Liver (tissue), 3 donors: Measurements from ENCODE around the gene KAT2A.

ENCODE experiments used
- ATF3 ChIP-seq: IDR thresholded peaks from 2 replicates; pipeline ENCODE4 v1.6.1; 2016; ENCODE audit warnings: antibody characterized with exemption
- CTCF ChIP-seq: fragments of 150-350 bp; IDR thresholded peaks from 2 replicates; pipeline ENCODE4 v1.5.1; 2017; ENCODE audit warnings: improper control_type of control experiment, low read depth, low read length; ENCODE audit not compliant: missing input control
- EGR1 ChIP-seq, 2 donors: IDR thresholded peaks; 2 replicates each; pipeline ENCODE4 v1.6.1; 2016 to 2018; ENCODE audit warnings: antibody characterized with exemption in 2 of 2, low read depth in 2 of 2
- GABPA ChIP-seq, 2 donors: IDR thresholded peaks in 1 of 2; conservative IDR thresholded peaks in 1 of 2; 2 replicates each; pipeline ENCODE4 v1.6.1; 2016; ENCODE audit warnings: antibody characterized with exemption in 2 of 2, mild to moderate bottlenecking in 1 of 2, moderate library complexity in 1 of 2
- HNF4G ChIP-seq: IDR thresholded peaks from 2 replicates; pipeline ENCODE4 v1.6.1; 2016; ENCODE audit warnings: antibody characterized with exemption
- JUND ChIP-seq, 2 donors: IDR thresholded peaks; 2 replicates each; pipeline ENCODE4 v1.6.1; 2016; ENCODE audit warnings: antibody characterized with exemption in 2 of 2
- TAF1 ChIP-seq: conservative IDR thresholded peaks from 2 replicates; pipeline ENCODE4 v1.6.1; 2016; ENCODE audit warnings: antibody characterized with exemption, mild to moderate bottlenecking
- donor health status: healthy.
- donor health status: healthy.

DNA sequence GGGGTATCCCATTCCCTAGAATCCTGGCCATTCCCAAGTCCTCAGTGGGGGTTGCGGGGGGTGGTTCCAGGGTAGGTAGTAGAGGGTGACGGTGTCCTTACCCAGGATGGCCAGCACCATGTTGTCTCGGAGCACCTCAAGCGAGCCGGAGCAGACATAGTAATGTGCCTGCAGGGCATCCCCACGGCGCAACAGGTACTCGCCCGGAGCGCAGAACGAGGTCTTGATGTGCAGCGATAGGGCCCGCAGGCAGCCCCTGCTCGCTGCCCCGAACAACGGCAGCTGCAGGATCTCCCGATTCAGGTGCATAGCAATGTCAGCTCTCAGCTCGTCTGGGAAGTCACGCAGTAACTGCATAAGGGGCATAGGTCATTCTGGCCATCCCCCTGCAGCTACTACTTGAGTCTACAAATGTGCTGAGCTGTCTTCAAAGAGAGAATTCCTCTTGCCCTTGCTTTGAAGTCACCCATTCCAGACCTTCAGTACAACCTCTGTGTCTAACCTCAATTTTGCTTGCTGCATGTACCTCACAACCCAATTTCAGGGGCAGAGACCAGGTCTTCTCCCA is 45.1 kb upstream of the KAT2A start:
- TF ChIP-seq TAF1 (no peak), CTCF (no peak), ATF3 (no peak), JUND (IDR thresholded peaks at IDR 0.05) (no peak), EGR1 (IDR thresholded peaks at IDR 0.05; ENCODE audit: low read depth in 2 of 2) (no peak), HNF4G (no peak), GABPA (IDR thresholded peaks at IDR 0.05 in 1 of 2, conservative IDR thresholded peaks at IDR 0.05 in 1 of 2) (no peak)
